ENCODE data around the gene AGPAT3. TPM values are rescaled to one million over a fixed set of nuclear protein-coding genes. Genes with fewer than 3 reads are reported as not detected.

The AGPAT3 gene
- total RNA-seq, 1 experiment from 2014 or later: 13.0 TPM

GRCh38 chr21:43904331-43904781 lies 39.3 kb downstream of the AGPAT3 start:
- no peak overlapping the region for H3K9ac ChIP-seq (ENCODE audit: extremely low read depth, insufficient read length, low read length)

More at GRCh38 chr21:43904331-43904781, 39.3 kb downstream of the AGPAT3 start:
- Histone ChIP-seq H3K14ac (ENCODE audit: insufficient read depth, low read length) (no peak overlapping the region; the same call in 1 of the 2 replicates), H3K79me2 (ENCODE audit: insufficient read depth, low read length) (no peaks in the 10 kb centered on the region), H3K23me2 (ENCODE audit: insufficient read length, low read depth, low read length, poor library complexity, severe bottlenecking) (no peaks in the 10 kb centered on the region), H4K8ac (replicated peaks; ENCODE audit: insufficient read length, low read depth, low read length) (no peak overlapping the region), H3K27ac (ENCODE audit: insufficient read length, low read depth, low read length) (no peak overlapping the region), H2AK5ac (ENCODE audit: insufficient read length, low read length) (no peak overlapping the region), H3K18ac (ENCODE audit: insufficient read length, low read depth, low read length) (no peak overlapping the region), H3K23ac (ENCODE audit: insufficient read length, low read depth, low read length) (no peak overlapping the region), H2BK12ac (ENCODE audit: insufficient read length, low read depth, low read length) (no peak overlapping the region), H4K20me1 (ENCODE audit: control insufficient read depth, insufficient read depth, insufficient read length) (no peaks in the 10 kb centered on the region), H4K5ac (ENCODE audit: insufficient read length, low read depth, low read length) (no peak overlapping the region), H3K4ac (ENCODE audit: low read depth, low read length) (no peak overlapping the region), H3K9me3 (ENCODE audit: control insufficient read depth, low read depth, low read length) (no peaks in the 10 kb centered on the region), H3K27me3 (ENCODE audit: insufficient read depth, low read length) (no peaks in the 10 kb centered on the region), H2AFZ (ENCODE audit: low read length) (no peak overlapping the region), H2BK20ac (ENCODE audit: low read depth, low read length, poor library complexity, severe bottlenecking) (no peak overlapping the region), H3T11ph (ENCODE audit: low read length) (no peak overlapping the region), H2BK5ac (ENCODE audit: insufficient read length, low read length) (no peak overlapping the region), H2BK120ac (ENCODE audit: low read depth, low read length, poor library complexity, severe bottlenecking) (no peak overlapping the region), H4K91ac (ENCODE audit: insufficient read length, low read depth, low read length) (no peak overlapping the region), H3K56ac (ENCODE audit: insufficient read length, low read depth, low read length) (no peak overlapping the region), H3K4me1 (ENCODE audit: insufficient read depth, low read length) (no peaks in the 10 kb centered on the region), H3K79me1 (ENCODE audit: insufficient read depth, low read depth, low read length, poor library complexity, severe bottlenecking) (no peaks in the 10 kb centered on the region), H3K4me2 (ENCODE audit: insufficient read depth, insufficient read length, low read length) (no peak overlapping the region), H2BK15ac (ENCODE audit: low read depth, low read length) (no peak overlapping the region)
- no peak overlapping the region for H3K4me3 Mint-ChIP-seq
- peaks cover 0 to 5% of the 10 kb centered on the region in 2 experiments; a peak in 1 of 5 replicates for H3K9me3 Mint-ChIP-seq
- 0 out of 7 replicates have a peak, but pooled peaks cover 0 to 1% (median 0%) of the 10 kb centered on the region in 3 experiments for H3K36me3 Mint-ChIP-seq (ENCODE audit: insufficient read depth in 1 of 3, low read depth in 3 of 3)
- H3K4me1 Mint-ChIP-seq: peaks cover 0 to 5% of the 10 kb centered on the region in 2 experiments; a peak in 2 of 4 replicates
- H3K27ac Mint-ChIP-seq: no peak overlapping the region
- H3K27me3 Mint-ChIP-seq (ENCODE audit: low read depth): peaks cover 1% of the 10 kb centered on the region; the same call in 1 of the 2 replicates
- no peak for DNase-seq
- no peak for TF ChIP-seq CTCF (conservative IDR thresholded peaks at IDR 0.05)
- WGBS (ENCODE audit: extremely low coverage, insufficient read length, low lambda C conversion rate): no CpG with 5 or more reads among the region's 14 CpGs
